HG03175 (cell line): ENCODE measurements around the gene SNX32.
"Not testable (repeated sequence)": the region's sequence is repeated elsewhere in the genome, so short reads cannot be mapped to it uniquely, and the experiment has no call there.

Experiments used
- ATAC-seq: cut with Tn5 transposase; IDR thresholded peaks from one replicate; pipeline ENCODE4 v1.9.1; 2021; ENCODE audit warnings: mild to moderate bottlenecking, moderate library complexity; ENCODE audit not compliant: unreplicated experiment

SNX32 gene

GRCh38 chr11:65883058-65883761 lies 49.4 kb downstream of the SNX32 start:
- no peak for ATAC-seq

- ATAC-seq = no peak
Measured at GRCh38 chr11:65883786-65884715, 50.3 kb downstream of the SNX32 start.

- no peak for ATAC-seq
Measured at GRCh38 chr11:65884716-65885092, 50.9 kb downstream of the SNX32 start.

- no peak for ATAC-seq
Measured at GRCh38 chr11:65885231-65885630, 51.5 kb downstream of the SNX32 start.

- ATAC-seq = no peak
Measured at GRCh38 chr11:65885808-65886536, 52.2 kb downstream of the SNX32 start.

DNA sequence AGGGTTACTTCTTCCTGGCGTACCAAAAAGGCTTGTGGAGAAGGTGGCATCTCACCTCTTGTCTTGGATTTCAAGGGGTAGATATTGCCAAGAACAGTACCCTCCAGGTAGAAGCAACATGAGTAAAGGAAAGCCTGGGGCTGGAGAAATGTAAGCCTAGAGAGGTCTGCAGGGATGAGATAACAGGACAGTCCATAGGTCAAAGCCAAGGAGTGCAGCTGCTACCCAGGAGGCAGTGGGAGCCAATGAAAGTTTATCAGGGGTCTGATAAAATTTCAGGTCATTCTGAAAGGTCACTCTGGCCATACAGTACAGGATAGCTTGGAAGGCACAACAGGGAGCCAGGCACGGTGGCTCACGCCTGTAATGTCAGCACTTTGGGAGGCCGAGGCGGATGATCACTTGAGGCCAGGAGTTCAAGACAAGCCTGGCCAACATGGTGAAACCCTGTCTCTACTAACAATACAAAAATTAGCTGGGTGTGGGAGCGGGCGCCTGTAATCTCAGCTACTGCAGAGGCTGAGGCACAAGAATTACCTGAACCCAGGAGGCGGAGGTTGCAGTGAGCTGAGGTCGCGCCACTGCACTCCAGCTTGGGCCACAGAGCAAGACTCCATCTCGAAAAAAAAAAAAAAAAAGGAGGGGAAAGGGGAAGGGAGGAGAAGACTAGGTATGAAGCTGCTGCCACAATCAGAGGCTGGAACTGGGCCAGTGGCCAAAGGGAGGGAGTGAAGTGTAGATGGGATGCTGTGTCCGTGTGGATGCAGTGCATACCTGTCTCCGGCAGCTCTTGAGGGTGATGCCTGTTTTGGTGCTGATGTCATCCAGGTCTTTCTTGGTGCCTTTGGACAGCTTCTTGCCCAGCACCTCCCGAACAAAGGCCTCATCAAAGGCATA lies 53.3 kb downstream of the SNX32 start:
- no peak for ATAC-seq

GRCh38 chr11:65887723-65888162 lies 54.0 kb downstream of the SNX32 start:
- no peak for ATAC-seq

- peak; percentile 50 for ATAC-seq
Measured at GRCh38 chr11:65888163-65888814, 54.5 kb downstream of the SNX32 start, which contains the start of gene FIBP. TSS of gene FIBP (minus strand) at chr11:65888471. CDS start at chr11:65888418, 53 bp downstream.

DNA sequence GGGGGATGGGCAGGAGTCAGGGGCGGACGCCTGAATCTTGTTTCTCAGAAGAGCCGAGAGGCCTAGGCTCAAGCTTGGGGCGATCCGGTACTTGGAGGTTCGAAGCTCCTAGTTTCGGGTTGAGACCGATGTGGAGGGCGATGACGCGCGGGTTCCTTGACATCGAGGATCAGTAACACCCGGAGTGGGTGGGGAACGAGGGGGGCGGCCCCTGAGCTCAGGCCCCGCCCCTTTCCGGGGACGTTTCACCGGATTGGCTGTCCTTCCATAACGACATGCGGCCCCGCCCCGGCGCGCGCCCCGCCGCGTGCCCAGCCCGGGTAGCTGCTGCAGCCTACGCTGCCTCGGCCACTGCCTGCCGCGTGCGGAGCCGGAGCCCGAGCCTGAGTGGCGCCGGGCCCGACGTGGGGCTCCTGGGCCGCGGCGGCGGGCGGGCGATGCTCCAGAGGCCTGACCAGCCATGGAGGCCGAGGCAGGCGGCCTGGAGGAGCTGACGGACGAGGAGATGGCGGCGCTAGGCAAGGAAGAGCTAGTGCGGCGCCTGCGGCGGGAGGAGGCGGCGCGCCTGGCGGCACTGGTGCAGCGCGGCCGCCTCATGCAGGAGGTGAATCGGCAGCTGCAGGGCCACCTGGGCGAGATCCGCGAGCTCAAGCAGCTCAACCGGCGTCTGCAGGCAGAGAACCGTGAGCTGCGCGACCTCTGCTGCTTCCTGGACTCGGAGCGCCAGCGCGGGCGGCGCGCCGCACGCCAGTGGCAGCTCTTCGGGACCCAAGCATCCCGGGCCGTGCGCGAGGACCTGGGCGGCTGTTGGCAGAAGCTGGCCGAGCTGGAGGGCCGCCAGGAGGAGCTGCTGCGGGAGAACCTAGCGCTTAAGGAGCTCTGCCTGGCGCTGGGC lies 56.8 kb downstream of the SNX32 start, which contains the start of gene CCDC85B:
TSS of gene CCDC85B (plus strand) at position 350 of the 895 bp plus-strand sequence. CDS start at position 461, 111 bp downstream.
- peak; percentile 53 for ATAC-seq

DNA sequence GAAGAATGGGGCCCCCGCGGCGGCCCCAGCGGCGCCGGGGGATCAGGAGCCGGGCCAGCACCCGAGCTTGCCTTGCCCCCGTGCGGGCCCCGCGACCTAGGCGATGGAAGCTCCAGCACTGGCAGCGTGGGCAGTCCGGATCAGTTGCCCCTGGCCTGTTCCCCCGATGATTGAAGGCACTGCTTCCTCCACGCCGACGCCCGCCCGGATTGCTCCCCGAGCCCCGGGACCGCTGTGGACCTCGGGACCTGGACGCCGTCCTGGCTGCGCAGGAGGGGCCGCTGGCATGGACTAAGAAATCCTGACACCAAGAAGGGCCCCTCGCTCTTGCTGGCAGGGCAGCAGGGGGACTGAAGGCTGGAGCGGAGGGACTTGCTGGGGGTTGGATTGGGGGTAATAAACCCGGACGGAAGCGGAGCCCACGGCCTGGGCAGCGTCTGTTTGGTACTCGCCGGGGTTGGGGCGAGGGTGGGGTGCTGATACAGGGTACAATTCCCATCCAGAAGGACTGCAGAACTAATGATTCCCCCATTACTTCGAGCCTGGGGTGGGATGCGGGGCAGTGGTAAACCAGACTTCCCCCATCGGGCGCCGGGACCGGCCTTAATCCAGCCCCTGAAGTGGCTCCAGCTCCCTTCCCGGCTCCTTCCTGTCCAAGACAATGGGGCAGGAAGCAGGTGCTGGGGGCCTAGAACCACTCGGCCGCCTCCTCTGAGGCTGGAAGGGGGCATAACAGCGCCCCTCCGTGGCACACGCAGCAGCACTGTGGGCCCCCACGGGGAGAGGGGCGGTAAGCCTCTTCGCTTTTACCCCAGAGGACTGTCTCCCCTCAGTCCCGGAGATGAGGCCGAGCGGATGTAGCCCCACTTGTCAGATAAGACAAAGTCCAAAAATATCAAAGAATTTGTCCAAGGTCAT lies 57.7 kb downstream of the SNX32 start:
- no peak for ATAC-seq

DNA sequence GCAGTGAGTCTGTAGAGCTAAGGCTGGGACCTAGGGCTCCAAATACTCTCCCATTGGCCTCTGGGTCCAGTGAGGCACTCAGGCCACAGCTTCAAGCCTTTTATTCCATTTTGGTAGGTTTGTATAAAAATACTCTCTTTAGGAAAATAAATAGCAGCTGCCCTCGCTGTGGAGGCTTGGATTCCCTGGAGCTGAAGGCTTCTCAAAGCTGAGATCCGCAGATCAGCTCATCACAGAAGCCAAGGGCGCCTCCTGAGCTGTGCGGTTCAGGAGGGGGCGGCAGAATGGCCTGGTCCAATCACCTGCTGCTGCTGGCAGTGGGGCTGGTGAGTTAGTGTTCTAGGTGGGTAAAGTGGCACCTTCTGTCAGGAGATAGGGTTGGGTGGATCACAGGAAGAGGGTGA lies 58.4 kb downstream of the SNX32 start:
- ATAC-seq = not testable (repeated sequence)

DNA sequence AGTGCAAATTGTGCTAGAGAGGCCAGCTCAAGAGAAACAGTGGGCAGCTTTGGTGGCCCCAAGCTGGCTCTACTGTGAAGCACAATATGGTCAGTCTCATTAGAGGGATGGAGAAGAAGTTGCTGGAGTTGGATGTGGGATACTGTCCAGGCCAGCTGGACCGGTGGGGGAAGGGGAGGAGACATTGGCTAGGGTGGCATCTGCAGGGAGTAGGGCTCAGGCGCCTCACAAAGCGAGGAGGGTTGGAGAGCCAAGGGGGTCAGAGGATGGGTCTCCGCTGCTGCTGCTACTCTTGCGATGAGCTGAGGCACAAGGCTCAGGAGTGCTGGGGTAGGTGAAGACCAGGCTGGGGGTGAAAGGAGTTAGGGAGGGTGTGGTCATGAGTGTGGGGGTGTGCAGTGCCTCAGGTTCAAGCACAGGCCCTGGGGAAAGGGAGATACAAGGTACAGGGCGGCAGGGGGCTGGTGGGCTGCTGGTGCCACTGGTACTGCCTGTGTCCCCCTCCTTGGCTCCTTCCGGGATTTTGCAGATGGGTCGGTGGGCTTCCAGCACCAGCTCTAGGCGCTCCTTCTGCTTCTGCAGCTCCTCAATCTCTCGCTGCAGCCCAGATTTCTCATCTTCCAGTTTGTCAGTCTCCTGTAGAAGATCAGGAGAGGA lies 59.0 kb downstream of the SNX32 start:
- no peak for ATAC-seq

DNA sequence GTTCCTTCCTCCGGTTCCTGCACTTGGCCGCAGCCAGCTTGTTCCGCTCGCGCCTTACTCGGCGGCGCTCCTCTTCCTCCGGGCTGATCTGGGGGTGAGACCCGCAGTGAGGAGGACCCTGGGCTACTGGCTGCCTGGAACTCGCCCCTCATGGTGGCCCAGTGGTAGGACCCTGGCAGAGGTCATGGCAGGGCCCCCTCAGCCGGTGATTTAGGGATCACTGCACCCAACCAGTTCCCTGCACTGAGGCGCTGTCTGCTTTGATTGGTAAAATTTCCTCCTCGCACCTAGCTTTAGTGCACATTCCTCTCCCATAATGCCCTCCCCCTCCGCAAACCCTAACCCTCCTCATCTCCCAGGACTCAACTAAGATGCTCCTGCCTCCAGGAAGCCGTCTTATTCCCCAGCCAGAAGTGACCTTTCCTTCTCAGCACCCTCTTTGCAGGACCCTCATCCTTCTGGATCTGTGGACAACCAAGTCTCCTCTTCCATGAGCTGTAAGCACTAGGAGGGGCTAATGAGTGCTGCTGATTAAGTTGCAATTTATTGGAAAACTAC lies 60.4 kb downstream of the SNX32 start:
- no peak for ATAC-seq

DNA sequence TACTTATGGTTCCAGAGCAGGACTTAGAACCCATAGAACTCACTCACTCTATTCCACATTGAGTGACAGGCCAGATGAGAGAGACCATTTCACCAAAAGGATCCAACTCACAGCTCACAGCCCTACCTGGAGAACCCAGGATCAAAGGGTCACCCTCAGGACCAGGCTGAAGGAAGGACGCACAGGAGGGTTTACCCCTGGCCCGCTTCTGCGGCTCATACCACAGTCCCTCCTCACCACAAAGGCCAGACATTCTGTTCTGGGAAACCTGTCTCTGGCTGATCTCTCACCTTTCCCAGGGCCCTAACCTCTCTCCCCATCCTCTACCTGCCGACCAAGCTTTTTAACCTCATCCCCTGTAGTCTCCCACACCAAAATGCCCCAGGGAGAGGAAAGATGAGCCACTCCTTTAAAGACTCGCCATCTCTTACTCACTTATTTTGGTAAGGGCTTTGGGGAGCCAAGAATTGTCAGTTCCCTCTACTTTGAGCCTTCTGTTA lies 61.8 kb downstream of the SNX32 start:
- no peak for ATAC-seq

DNA sequence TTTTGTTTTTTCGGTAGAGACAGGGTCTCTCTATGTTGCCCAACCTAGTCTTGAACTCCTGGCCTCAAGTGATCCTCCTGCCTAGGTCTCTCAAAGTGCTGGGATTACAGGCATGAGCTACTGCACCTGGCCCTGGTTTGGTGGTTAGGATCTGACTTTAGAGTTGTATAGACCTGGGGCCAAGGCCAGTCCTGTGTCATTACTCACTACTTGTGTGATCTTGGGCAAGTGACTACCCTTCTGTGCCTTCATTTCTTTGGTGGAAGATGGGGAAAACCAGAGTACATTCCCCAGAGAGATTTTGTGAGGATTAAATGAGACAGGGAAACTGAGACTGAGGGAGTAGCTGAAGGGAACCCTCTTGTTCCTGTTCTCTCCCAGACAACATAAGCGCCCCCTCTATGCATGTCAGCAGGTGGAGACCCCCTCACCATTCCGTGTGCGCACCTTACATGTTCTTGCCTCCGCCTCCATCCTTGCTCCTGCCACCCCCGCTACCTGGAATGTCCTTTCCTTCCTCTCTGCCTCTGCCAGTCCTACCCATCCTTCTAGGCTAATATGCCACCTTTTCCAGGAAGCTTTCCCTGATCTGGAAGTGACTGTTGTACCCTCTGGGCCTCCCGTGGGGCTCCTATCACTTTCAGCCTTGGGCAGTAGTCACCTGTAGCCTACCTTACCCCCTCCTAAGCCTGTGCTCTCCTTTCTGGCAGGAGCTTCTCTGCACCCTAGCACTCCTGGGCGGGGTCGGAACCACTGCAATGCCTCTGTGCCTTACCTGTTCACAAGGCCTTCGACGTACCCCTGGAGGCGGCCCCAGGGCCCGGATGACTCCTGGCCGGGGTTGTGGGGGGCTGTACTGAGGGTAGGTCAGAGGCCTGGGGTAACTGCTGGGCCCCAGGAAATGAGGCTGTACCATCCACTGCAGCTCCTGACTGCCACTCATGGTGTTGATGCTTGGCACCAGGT lies 62.6 kb downstream of the SNX32 start:
- ATAC-seq = no peak
